Activated CD4-positive, alpha-beta T cell treated with anti-CD3 and anti-CD28 coated beads, Interleukin-2, amount 50 U/mL, for 24 hours (primary cell): ENCODE results near the gene SLC7A11.

Experiments used
- DNase-seq, 2 donors: peaks; one replicate each; pipeline ENCODE4 v3.0.0-alpha.2; 2020; ENCODE audit warnings: low read depth in 1 of 2, low spot score in 1 of 2

Gene SLC7A11

DNA sequence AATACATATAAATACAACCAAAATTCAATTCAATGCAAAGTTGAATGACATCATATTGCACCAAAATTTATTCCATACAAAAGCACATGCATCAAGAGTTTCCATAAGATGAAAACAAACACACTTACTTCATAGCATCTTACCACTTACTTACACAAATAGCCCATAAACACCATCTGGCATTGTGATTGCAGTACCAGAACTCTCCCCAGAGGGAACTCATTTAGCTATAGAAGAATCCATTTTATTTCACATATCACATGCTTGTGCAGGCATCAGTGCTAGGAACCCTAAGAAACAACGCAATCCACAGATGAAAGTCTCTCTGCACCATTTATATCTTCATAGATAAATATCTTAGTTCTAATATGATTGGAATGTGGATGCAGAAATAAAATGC is 77.9 kb downstream of the SLC7A11 start:
- DNase-seq, result no peak

DNA sequence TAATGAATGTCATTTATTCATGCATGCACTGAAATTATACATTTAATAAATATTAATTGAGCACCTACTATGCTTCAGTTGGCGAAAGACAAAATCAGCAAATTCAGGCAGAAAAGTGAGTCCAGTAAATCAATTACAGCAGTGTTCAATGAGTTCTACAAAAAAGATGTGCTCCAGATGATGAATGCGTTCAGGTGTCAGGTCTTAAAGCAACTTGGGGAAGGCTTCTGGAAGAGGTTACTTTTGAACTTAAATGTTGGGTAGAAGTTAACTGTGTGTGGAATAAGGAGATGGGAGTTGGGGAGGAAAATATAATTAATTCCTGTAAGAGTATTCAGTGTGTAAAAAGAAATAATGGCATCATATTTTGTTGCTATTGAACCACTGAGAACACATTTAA is 79.0 kb downstream of the SLC7A11 start:
- DNase-seq, result no peak

GRCh38 chr4:138162259-138162658 is 79.9 kb downstream of the SLC7A11 start:
- DNase-seq, result no peak

GRCh38 chr4:138161351-138161750 is 80.8 kb downstream of the SLC7A11 start:
- DNase-seq, result no peak

DNA sequence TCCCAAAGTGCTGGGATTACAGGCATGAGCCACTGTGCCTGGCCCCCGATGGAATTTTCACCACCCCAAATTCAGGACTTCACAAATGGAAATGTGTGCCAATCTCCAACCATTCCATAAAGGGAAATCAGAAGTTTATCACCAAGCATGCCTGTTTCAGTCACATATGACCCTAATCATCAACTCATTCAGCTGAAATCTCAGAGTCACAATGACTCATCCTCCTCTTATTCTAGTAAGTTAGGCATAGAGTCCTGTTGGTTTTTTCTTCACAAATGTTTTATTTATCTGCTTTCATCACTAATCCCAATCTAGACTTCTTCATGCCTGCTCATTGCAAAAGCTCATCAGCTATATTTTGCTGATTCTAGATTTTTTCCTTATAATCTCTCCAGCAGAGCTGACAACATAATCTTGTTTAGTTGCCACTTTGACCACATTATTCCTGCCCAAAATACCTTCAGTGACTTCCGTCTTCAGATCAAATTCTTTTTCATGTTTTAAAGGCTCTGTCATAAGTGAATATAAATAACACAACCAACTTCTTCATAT is 83.3 kb downstream of the SLC7A11 start:
- DNase-seq, result no peak

DNA sequence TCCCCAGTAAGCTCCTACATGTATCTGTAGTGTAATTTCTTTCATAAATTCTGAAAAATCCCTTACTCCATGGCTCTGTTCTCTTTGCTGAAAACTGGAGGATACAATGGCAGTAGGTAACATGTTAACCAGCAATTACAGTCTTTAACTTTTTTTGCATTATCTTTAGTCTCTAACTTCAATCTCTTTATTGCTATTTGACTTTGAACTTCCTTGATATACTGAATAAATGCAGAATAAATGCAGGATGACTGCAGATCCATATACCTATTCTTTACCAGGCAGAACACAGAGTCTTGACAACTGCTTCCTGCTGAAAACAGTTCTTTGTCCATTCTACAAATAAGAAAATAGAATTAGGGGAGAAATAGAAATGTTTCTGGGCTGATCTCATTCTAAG is 101.3 kb downstream of the SLC7A11 start:
- DNase-seq, result no peak

DNA sequence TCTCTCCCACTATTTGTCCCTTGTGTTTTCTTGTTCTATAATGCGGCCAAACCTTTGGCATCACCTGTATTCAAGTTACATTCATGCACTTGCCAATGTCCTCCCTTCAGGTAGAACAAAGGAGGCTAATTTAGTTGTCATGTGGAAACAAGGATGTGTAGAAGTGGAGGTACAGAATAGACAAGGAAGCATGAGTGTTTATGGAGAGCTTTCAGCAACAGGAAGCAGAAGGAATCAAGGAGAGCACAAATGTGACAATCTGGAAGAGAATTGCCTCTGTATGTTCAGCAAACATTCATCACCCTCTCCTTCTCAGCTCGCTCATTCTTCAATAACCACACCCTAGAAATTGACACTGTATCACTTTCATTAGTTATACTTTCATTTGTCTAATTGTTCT is 103.4 kb downstream of the SLC7A11 start:
- no peak for DNase-seq

DNA sequence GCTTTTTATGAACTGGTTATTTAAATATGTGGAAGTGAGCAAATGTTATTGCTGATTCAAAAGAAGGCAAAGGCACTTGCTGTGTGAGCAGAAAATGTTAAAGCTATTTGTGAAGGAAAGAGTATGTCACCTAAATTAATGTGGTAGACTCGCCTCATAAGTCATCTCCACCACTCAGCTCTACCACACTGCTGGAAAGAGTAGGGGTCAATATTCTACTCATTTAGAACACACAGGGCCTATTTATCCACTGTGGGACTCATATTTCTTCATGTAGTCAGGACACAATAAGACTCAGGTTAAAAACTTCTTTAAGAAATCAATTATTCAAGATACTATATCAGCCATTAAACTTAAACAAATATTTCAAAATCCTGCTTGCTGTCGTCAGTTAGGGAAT is 106.5 kb downstream of the SLC7A11 start:
- no peak for DNase-seq

DNA sequence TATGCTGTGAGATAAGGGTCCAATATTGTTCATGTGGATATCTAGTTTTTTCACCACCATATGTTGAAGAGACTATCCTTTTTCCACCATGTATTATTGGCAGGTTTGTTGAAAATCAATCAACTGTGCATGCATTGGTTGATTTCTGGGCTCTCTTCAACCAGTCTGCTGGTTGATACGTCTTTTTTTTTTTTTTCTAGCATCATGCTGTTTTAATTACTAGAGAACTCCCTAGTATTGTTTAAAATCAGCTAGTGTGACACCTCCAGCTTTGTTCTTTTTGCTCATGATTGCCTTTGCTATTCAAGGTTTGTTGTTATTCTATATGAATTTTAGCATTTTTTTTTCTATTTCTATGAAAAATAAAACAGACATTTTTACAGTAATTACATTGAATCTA is 123.9 kb downstream of the SLC7A11 start:
- no peak for DNase-seq

DNA sequence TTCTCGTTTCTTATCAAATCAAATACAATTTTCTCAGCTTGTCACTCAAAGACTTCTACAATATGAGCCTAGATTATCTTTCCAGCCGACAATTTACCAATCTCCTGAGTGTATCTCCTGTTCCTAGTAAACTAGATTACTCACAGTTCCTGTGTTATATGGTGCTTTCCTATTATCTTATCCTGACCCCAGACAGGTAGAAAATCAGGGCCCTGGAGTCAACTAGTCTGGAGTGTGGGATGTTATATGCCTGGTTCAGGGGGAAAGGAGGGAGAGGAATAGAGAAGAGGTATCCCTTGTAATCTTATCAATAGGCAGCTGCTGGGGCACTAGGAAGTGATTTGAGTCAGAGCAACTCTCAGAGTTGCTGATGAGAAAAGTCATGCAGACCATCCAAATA is 127.1 kb downstream of the SLC7A11 start:
- DNase-seq, result no peak

DNA sequence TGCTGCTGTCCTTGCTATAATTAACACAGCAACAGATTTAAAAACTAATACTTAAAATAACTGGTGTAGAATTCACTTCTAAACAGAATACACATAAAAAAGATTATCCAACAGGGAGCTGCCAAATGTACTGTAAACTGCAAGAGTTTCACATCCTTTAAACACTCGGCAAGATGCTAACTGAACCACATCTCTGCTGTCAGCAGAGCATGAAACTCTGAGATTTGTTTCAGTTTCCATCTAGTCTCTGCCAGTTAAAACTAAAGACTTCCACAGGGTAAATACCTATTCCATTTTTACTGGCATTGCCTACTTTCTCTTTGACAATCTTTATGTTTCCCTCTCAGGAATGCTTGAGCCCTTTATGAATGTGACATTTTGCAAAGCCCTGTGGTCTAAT is 127.7 kb downstream of the SLC7A11 start:
- DNase-seq, result no peak
